ENCODE measurements around the gene RANBP10. TPM values are rescaled to one million over a fixed set of nuclear protein-coding genes. Genes with fewer than 3 reads are reported as not detected.

RANBP10 gene
- total and polyA plus RNA-seq, 2 of the 13 experiments (the other 11 are each of a cell fraction or from before 2014, with no cell fraction given), result 9.2 to 22.7 TPM

DNA sequence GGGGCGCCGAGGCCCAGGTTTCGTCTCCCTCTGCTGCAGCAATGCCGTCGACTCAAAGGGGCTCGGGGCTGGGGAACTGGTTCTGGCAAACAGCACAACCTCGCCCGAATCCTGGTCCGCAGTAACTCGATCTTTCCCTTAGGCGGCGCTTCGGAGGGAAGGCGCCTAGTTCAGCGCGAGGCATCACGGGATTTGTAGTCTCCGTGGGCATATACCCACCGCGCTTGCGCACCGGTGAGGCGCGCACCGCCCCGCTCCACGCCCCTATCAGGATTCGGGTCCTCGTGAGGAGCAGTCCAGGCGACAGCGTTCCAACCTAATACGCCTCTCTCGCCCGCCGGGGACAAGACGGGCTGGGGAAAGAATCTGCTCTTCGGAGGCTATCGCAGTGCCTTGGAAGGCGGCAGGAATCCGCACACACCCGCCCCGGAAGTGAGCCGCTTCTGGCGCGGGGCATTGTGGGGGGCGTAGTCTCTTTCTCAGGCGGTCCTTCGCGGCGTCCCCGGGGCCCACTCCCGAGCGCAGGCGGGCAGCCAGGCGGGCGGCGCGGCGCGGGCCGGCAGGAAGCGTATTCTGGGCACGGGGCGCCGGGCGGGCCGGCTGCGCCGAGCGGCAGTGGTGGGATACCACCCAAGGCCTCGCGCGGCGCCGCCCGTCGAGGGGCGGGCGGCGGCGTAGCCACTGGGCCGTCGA is 35.6 kb upstream of the RANBP10 start, which contains the start of gene THAP11 (continued):
- TF ChIP-seq FUBP1 (CRISPR knock-in tag; IDR thresholded peaks at IDR 0.05; ENCODE audit: borderline replicate concordance) (peak; percentile 79; the same call in 1 of the 2 replicates), SMYD3 (CRISPR knock-in tag; IDR thresholded peaks at IDR 0.05) (peak; percentile 28; the same call in 1 of the 2 replicates), ZNF709 (CRISPR knock-in tag; IDR thresholded peaks at IDR 0.05) (peak; percentile 83; the same call in 1 of the 2 replicates), MYNN (CRISPR knock-in tag; IDR thresholded peaks at IDR 0.05; ENCODE audit: low read depth) (0 out of 2 replicates have a peak, but pooled peaks have one; percentile 75), ZBTB43 (CRISPR knock-in tag; conservative IDR thresholded peaks at IDR 0.05) (0 out of 2 replicates have a peak, but pooled peaks have one; percentile 19), NCOR1 (IDR thresholded peaks at IDR 0.05; ENCODE audit: borderline replicate concordance, low read length) (peak; percentile 34; the same call in 1 of the 2 replicates), RFX1 (IDR thresholded peaks at IDR 0.05) (no peak), ZFP41 (CRISPR knock-in tag; IDR thresholded peaks at IDR 0.05; ENCODE audit: borderline replicate concordance) (no peak; the same call in 1 of the 2 replicates), ZNF570 (CRISPR knock-in tag; IDR thresholded peaks at IDR 0.05; ENCODE audit: borderline replicate concordance) (no peak), SSRP1 (CRISPR knock-in tag; IDR thresholded peaks at IDR 0.05) (no peak), THYN1 (CRISPR knock-in tag; IDR thresholded peaks at IDR 0.05; ENCODE audit: borderline replicate concordance, low read depth) (no peak), ZNF292 (CRISPR knock-in tag; IDR thresholded peaks at IDR 0.05; ENCODE audit: borderline replicate concordance, low read depth) (no peak), SALL2 (CRISPR knock-in tag; IDR thresholded peaks at IDR 0.05) (peak; percentile 71; the same call in 1 of the 2 replicates), ZNF550 (CRISPR knock-in tag; IDR thresholded peaks at IDR 0.05; ENCODE audit: borderline replicate concordance) (peak; percentile 45; the same call in 1 of the 2 replicates), ZNF816 (CRISPR knock-in tag; IDR thresholded peaks at IDR 0.05; ENCODE audit: borderline replicate concordance) (no peak), ZNF354B (CRISPR knock-in tag; IDR thresholded peaks at IDR 0.05) (no peak), ZNF329 (CRISPR knock-in tag; IDR thresholded peaks at IDR 0.05; ENCODE audit: low read depth) (no peak), ISX (CRISPR knock-in tag; conservative IDR thresholded peaks at IDR 0.05) (no peak), E2F2 (CRISPR knock-in tag; IDR thresholded peaks at IDR 0.05; ENCODE audit: borderline replicate concordance) (no peak; the same call in 1 of the 2 replicates), TBX3 (IDR thresholded peaks at IDR 0.05; ENCODE audit: borderline replicate concordance) (peak; percentile 66; the same call in 1 of the 2 replicates), HOXA5 (CRISPR knock-in tag; IDR thresholded peaks at IDR 0.05) (no peak; the same call in 1 of the 2 replicates)
- TF ChIP-seq, protein P1, sequence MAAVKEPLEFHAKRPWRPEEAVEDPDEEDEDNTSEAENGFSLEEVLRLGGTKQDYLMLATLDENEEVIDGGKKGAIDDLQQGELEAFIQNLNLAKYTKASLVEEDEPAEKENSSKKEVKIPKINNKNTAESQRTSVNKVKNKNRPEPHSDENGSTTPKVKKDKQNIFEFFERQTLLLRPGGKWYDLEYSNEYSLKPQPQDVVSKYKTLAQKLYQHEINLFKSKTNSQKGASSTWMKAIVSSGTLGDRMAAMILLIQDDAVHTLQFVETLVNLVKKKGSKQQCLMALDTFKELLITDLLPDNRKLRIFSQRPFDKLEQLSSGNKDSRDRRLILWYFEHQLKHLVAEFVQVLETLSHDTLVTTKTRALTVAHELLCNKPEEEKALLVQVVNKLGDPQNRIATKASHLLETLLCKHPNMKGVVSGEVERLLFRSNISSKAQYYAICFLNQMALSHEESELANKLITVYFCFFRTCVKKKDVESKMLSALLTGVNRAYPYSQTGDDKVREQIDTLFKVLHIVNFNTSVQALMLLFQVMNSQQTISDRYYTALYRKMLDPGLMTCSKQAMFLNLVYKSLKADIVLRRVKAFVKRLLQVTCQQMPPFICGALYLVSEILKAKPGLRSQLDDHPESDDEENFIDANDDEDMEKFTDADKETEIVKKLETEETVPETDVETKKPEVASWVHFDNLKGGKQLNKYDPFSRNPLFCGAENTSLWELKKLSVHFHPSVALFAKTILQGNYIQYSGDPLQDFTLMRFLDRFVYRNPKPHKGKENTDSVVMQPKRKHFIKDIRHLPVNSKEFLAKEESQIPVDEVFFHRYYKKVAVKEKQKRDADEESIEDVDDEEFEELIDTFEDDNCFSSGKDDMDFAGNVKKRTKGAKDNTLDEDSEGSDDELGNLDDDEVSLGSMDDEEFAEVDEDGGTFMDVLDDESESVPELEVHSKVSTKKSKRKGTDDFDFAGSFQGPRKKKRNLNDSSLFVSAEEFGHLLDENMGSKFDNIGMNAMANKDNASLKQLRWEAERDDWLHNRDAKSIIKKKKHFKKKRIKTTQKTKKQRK (IDR thresholded peaks at IDR 0.05; ENCODE audit: low read length), result no peak

Measured in HepG2 (cell line).